ENCODE results near the gene MYH2.

Gene MYH2

DNA sequence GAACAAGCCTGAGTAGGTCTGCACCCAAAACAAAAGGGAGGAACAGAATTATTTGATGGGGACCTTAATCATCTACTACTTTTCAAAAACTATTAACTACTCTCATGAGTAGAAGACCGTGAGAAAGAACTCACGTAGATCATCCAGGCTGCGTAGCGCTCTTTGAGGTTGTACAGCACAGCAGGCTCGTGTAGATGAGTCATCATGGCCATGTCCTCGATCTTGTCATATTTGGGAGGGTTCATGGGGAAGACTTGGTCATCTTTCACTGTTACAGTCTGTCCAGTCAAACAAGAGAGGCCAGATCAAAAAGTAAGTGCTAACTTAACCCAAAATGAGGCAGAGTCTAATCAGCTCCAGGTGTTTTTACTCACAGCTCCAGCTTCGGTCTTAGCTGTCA, 33.4 kb downstream of the MYH2 start:
- no peak for DNase-seq (ENCODE audit: low read depth)

DNA sequence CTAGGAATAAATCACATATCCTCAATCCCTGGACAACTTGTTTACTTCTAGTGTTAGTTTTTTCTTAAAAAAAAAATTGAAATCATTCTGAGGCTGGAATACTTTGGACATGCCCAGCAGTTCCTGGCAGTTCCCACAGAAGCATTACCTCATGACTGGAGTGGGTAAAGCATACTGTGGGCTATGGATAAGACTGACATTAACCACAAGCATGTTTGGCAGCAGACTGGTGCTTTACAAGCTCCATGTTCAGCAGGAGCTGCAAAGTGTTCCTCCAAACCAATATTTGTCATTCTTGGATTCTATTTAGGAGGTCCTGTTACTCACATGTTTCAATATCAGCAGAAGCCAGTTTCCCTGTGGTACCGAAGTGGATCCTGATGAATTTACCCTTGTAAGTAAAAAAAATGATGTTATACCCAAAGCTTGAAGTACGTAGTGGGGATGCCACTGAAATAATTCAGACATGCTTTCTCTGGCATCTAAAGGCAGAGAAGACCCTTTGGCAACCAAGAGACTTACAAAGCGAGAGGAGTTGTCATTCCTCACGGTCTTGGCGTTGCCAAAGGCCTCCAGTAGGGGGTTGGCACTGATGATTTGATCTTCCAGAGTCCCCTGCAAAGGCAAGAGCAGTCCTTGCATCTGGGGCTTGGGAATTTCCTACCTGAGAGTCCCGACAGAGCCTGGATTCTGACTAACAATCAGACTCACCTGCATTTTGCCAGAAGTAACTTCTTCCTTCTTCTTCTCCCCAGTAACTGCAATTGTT, 36.0 kb downstream of the MYH2 start:
- no peak for DNase-seq (ENCODE audit: low read depth)

DNA sequence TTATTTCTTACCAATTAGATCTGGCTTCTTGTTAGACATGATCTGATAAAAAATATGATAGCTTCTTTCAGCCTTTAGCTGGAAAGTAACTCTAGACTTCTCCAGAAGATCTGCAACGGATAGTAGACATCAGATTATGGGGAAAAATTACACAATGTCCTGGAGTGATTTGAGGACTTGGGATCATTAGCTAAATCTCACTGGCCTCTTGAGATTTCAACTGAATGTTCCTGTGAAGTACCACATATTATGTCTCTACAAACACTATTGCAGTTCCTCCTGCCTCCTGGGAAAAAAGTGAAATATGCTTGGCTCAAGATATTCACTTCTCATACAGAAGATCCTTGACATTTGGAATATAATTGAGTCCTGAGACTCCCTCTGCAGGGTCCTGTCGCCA, 36.6 kb downstream of the MYH2 start:
- DNase-seq (ENCODE audit: low read depth): no peak

DNA sequence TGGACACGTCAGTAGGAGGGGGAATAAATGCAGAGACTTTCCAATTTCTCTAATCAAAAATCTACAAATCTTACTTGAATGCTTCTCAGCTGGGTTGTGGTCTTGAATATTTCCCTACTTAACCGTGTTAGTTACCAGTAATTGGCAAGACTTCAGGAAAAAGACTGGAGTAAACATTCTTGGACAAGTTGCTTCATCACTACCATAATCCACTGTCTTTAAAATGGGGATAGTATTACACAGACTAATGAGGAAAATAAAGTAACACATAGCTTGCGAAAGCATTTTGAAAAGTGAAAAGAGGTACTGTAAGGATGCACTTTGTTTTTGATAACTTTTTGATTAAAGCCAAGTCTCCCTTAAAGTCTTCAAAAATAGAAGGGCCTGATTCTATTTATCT, 49.5 kb downstream of the MYH2 start:
- DNase-seq (ENCODE audit: low read depth): no peak

DNA sequence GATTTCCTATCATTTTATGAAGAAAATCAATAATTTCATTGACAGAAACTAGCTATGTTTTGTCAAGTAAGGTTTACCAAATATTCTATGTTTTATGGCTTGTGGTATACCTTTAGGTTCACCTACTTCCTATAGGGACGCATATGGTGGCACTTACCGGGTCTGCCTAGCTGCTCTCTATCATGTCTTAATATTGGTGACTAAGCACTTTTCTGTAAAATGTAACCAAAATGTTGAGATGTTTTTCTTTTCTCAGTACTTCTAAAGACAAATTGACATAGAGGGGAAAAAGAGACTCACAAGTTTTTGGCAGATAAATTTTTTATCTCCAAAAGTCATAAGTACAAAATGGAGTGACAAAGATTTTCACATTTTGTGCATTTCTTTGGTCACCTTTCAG, 57.5 kb downstream of the MYH2 start:
- no peak for DNase-seq (ENCODE audit: low read depth)

DNA sequence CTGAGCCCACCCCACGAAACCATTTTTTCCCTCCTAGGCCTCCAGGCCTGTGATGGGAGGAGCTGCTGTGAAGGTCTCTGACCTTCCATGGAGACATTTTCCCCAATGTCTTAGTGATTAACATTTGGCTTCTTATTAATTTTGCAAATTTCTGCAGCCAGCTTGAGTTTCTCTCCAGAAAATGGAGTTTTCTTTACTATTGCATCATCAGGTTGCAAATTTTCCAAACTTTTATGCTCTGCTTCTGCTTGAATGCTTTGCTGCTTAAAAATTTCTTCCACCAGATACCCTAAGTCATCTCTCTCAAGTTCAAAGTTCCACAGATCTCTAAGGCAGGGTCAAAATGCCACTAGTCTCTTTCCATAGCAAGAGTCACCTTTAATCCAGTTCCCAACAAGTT, 67.2 kb downstream of the MYH2 start:
- DNase-seq (ENCODE audit: low read depth): no peak

DNA sequence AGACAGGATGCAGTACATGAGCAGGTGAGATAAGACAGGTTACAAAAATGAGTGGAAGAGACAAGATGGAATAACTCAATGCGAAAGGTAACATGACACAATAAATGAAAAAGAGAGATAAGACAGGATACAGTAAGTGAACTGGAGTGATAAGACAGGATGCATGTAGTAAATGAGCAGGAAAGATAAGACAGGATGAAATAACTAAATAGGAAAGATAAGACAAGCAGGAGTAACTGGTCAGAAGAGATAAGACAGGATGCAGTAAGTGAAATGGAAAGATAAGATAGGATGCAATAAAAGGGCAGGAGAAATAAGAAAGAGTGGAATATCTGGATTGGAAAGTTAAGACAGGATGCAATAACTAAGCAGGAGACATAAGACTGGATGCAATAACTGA, 71.8 kb downstream of the MYH2 start:
- DNase-seq (ENCODE audit: low read depth): no peak

DNA sequence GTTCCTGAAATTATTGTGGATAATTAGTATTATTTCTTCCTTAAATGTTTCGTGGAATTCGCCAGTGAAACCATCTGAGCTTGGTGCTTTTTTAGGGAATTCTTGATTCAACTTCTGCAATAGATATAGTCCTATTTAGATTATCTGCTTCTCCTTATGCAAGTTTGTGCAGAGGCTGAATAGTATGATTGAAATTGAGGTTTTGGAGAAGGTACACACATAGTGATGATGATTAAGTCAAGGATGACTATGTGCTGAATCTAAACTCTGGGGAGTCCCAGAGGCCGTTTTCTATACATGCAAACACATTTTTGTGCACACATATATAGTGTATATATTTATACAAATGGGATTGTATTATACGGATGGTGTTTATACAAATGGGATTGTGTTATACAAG, 74.9 kb downstream of the MYH2 start:
- no peak for DNase-seq (ENCODE audit: low read depth)

DNA sequence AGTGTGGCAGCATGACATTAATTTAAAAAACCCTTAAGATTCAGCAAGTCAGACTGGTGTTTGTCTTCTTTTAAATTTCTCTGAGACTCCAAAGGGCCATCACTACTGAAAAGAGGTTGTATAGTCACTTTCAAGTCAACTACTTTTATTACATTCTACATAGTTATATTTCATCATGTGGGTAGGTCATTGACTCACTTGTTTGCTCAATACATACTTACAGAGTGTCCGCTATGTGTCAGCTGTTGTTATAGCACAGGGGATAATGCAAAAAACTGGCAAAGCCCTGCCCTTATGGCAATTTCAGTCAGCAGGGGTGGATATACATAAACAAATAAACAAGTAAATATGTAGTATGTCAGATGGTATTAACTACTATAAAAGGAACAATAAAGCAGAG, 77.6 kb downstream of the MYH2 start:
- no peak for DNase-seq (ENCODE audit: low read depth)

All from stimulated activated CD8-positive, alpha-beta memory T cell treated with anti-CD3 and anti-CD28 coated beads, Interleukin-7, amount 100 ng/mL, for 24 hours (primary cell).